KMS-11 (cell line): Measurements from ENCODE around the gene ATM.
"Not testable (repeated sequence)": the region's sequence is repeated elsewhere in the genome, so short reads cannot be mapped to it uniquely, and the experiment has no call there.

Source experiments
- H2AFZ ChIP-seq: fragments of 200-600 bp; sonication (generic); 2 replicates; pipeline ENCODE4 v1.6.1; 2016; ENCODE audit warnings: antibody characterized with exemption, mixed run types, low read depth
- H3K27ac ChIP-seq: fragments of 200-600 bp; sonication (generic); 2 replicates; pipeline ENCODE4 v1.6.1; 2016; ENCODE audit warnings: mild to moderate bottlenecking, mixed run types
- H3K27me3 ChIP-seq: fragments of 200-600 bp; sonication (generic); 2 replicates; pipeline ENCODE4 v1.6.1; 2017; ENCODE audit warnings: mild to moderate bottlenecking, low read depth, mixed run types, moderate library complexity; ENCODE audit not compliant: insufficient read depth
- H3K36me3 ChIP-seq: fragments of 200-600 bp; sonication (generic); 2 replicates; pipeline ENCODE4 v1.6.1; 2017; ENCODE audit warnings: mild to moderate bottlenecking, mixed run types; ENCODE audit not compliant: insufficient read depth
- H3K4me1 ChIP-seq: fragments of 200-600 bp; sonication (generic); 2 replicates; pipeline ENCODE4 v1.6.1; 2016; ENCODE audit warnings: mild to moderate bottlenecking, low read depth, mixed run types; ENCODE audit not compliant: poor library complexity, severe bottlenecking
- H3K4me2 ChIP-seq: fragments of 200-600 bp; sonication (generic); 2 replicates; pipeline ENCODE4 v1.7.0; 2016; ENCODE audit warnings: mild to moderate bottlenecking, mixed run types
- H3K4me3 ChIP-seq: fragments of 200-600 bp; sonication (generic); IDR thresholded peaks from 2 replicates; pipeline ENCODE4 v1.6.1; 2017; ENCODE audit warnings: low read depth, low read length, mixed read lengths; ENCODE audit not compliant: insufficient read depth
- H3K79me2 ChIP-seq: fragments of 200-600 bp; sonication (generic); 2 replicates; pipeline ENCODE4 v1.6.1; 2016; ENCODE audit warnings: low read depth, mixed run types; ENCODE audit not compliant: insufficient read depth
- H3K9ac ChIP-seq: fragments of 200-600 bp; sonication (generic); 2 replicates; pipeline ENCODE4 v1.6.1; 2016; ENCODE audit warnings: mild to moderate bottlenecking, mixed run types
- H4K20me1 ChIP-seq: fragments of 200-600 bp; sonication (generic); 2 replicates; pipeline ENCODE4 v1.6.1; 2016; ENCODE audit warnings: mild to moderate bottlenecking, mixed run types; ENCODE audit not compliant: insufficient read depth
- CTCF ChIP-seq: fragments of 200-600 bp; sonication (generic); conservative IDR thresholded peaks from 2 replicates; pipeline ENCODE4 v1.6.1; 2017; ENCODE audit warnings: low read depth, mild to moderate bottlenecking, antibody characterized with exemption, low read length, moderate library complexity, mixed read lengths

ATM gene

DNA sequence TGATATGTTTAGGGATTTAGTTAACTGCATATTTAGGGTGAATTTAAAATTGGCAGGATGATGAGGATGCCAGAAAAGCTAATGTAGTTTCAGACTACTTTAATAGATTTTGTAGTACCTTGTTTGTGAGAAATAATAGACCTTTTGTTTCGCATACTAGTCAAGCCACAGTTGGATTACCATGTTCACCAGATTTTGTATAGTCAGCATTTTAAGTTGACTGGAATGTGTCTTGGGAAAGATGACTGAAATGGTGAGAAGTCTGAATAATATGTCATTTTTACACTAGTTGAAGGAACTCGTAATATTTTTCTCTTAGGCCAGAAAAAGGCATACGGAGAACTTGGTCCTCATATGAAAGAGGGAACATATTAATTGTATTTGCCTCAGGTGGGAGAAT lies 23.4 kb downstream of the ATM start:
- no peaks in the 10 kb centered on the region for H3K79me2 ChIP-seq
- no peak overlapping the region for H3K27ac ChIP-seq
- H3K36me3 ChIP-seq = no peaks in the 10 kb centered on the region
- no peaks in the 10 kb centered on the region for H3K27me3 ChIP-seq
- no peak overlapping the region for H3K4me3 ChIP-seq
- H3K9ac ChIP-seq = no peak overlapping the region
- no peaks in the 10 kb centered on the region for H4K20me1 ChIP-seq
- no peak overlapping the region for H2AFZ ChIP-seq
- TF ChIP-seq CTCF = no peak
- no peaks in the 10 kb centered on the region for H3K4me1 ChIP-seq
- H3K4me2 ChIP-seq = no peak overlapping the region

- Histone ChIP-seq H3K9ac (no peak overlapping the region), H3K27me3 (no peaks in the 10 kb centered on the region), H3K4me2 (no peak overlapping the region), H3K27ac (no peak overlapping the region), H4K20me1 (no peaks in the 10 kb centered on the region), H2AFZ (no peak overlapping the region), H3K4me1 (no peaks in the 10 kb centered on the region), H3K4me3 (no peak overlapping the region), H3K36me3 (no peaks in the 10 kb centered on the region), H3K79me2 (no peaks in the 10 kb centered on the region)
- TF ChIP-seq CTCF = no peak
Observed at GRCh38 chr11:108246885-108247284, 24.0 kb downstream of the ATM start.

GRCh38 chr11:108253176-108253575 lies 30.3 kb downstream of the ATM start:
- no peaks in the 10 kb centered on the region for H3K36me3 ChIP-seq
- H4K20me1 ChIP-seq = no peaks in the 10 kb centered on the region
- no peak overlapping the region for H3K27ac ChIP-seq
- H3K4me2 ChIP-seq = no peak overlapping the region
- no peak overlapping the region for H3K4me3 ChIP-seq
- no peaks in the 10 kb centered on the region for H3K27me3 ChIP-seq
- H3K9ac ChIP-seq = no peak overlapping the region
- H3K4me1 ChIP-seq = no peaks in the 10 kb centered on the region
- H2AFZ ChIP-seq = no peak overlapping the region
- TF ChIP-seq CTCF = no peak
- no peaks in the 10 kb centered on the region for H3K79me2 ChIP-seq

- Histone ChIP-seq H3K9ac (no peak overlapping the region), H4K20me1 (no peaks in the 10 kb centered on the region), H2AFZ (no peak overlapping the region), H3K4me1 (no peaks in the 10 kb centered on the region), H3K36me3 (no peaks in the 10 kb centered on the region), H3K4me3 (no peak overlapping the region), H3K27me3 (no peaks in the 10 kb centered on the region), H3K27ac (no peak overlapping the region), H3K79me2 (no peaks in the 10 kb centered on the region), H3K4me2 (no peak overlapping the region)
- no peak for TF ChIP-seq CTCF
Observed at GRCh38 chr11:108269583-108269982, 46.7 kb downstream of the ATM start.

- not testable (repeated sequence) for H3K4me3 ChIP-seq, H3K27me3 ChIP-seq, H4K20me1 ChIP-seq, H3K27ac ChIP-seq, H3K79me2 ChIP-seq, H2AFZ ChIP-seq, H3K4me1 ChIP-seq, H3K36me3 ChIP-seq, H3K9ac ChIP-seq, H3K4me2 ChIP-seq
Observed at GRCh38 chr11:108276985-108277616, 54.2 kb downstream of the ATM start.
